Activated CD8-positive, alpha-beta memory T cell treated with anti-CD3 and anti-CD28 coated beads, Interleukin-2, amount 10 ng/mL, durations not matched to agents 7 days and 5 days (primary cell): ENCODE data around the gene KLF11. TPM values are rescaled to one million over a fixed set of nuclear protein-coding genes. Genes with fewer than 3 reads are reported as not detected.
"Not testable (repeated sequence)": the region's sequence is repeated elsewhere in the genome, so short reads cannot be mapped to it uniquely, and the experiment has no call there.

ENCODE experiments used
- ATAC-seq: fragments of 150-1000 bp; cut with Tn5 transposase; one replicate; pipeline ENCODE4 v1.10.0; 2021; ENCODE audit warnings: moderate library complexity
- CTCF ChIA-PET: fragments of 350-600 bp; sonication (Branson Sonifier 250); formaldehyde crosslinking; loops from one replicate; lab custom pipeline; 2021; ENCODE audit warnings: antibody characterized with exemption; lab: Charles Lee
- DNase-seq: peaks from one replicate; pipeline ENCODE4 v3.0.0-alpha.2; 2020
- H3K27ac Mint-ChIP-seq: one replicate; pipeline ENCODE4 v1.8.0; 2021; ENCODE audit warnings: mild to moderate bottlenecking, mixed read lengths
- H3K27me3 Mint-ChIP-seq: one replicate; pipeline ENCODE4 v1.8.0; 2021; ENCODE audit warnings: mixed read lengths
- H3K36me3 Mint-ChIP-seq: one replicate; pipeline ENCODE4 v1.8.0; 2021; ENCODE audit warnings: mild to moderate bottlenecking, mixed read lengths
- H3K4me1 Mint-ChIP-seq: one replicate; pipeline ENCODE4 v1.8.0; 2021; ENCODE audit warnings: mixed read lengths
- H3K4me3 Mint-ChIP-seq: one replicate; pipeline ENCODE4 v1.8.0; 2021; ENCODE audit warnings: mild to moderate bottlenecking, moderate library complexity, mixed read lengths
- H3K9me3 Mint-ChIP-seq: one replicate; pipeline ENCODE4 v1.8.0; 2022; ENCODE audit warnings: low read depth, mixed read lengths
- total RNA-seq, 2 experiments: library from RNA; stranded (reverse); gene quantifications; one replicate each; pipeline ENCODE4 v1.2.3, GENCODE V29; 2021

Gene KLF11
- total RNA-seq, 2 experiments from 2014 or later: 10.4 to 11.0 TPM

- DNase-seq (no peak), ATAC-seq (no peak)
- H3K4me3 Mint-ChIP-seq: no peak overlapping the region
- H3K27me3 Mint-ChIP-seq: peaks cover 28% of the 10 kb centered on the region
- H3K4me1 Mint-ChIP-seq: peaks cover 2% of the 10 kb centered on the region
- H3K9me3 Mint-ChIP-seq: no peaks in the 10 kb centered on the region
- H3K27ac Mint-ChIP-seq: no peak overlapping the region
- CTCF ChIA-PET: interaction anchor here (2.3 kb wide), 1 partner anchor 20 kb away, joined by 7 read pairs; no protein-coding TSS in a partner anchor
- no peaks in the 10 kb centered on the region for H3K36me3 Mint-ChIP-seq
Observed at GRCh38 chr2:10004836-10005235, 38.5 kb upstream of the KLF11 start.

GRCh38 chr2:10005461-10006235 is 37.7 kb upstream of the KLF11 start:
- H3K36me3 Mint-ChIP-seq: no peaks in the 10 kb centered on the region
- H3K4me3 Mint-ChIP-seq: no peak overlapping the region

GRCh38 chr2:10006236-10007161 is 36.9 kb upstream of the KLF11 start:
- DNase-seq (no peak), ATAC-seq (peak; percentile 30)
- H3K27me3 Mint-ChIP-seq: peaks cover 28% of the 10 kb centered on the region
- no peaks in the 10 kb centered on the region for H3K36me3 Mint-ChIP-seq
- H3K4me1 Mint-ChIP-seq: peaks cover 2% of the 10 kb centered on the region
- CTCF ChIA-PET: interaction anchor here (0.9 to 2.3 kb wide), 2 partner anchors 22 to 61 kb away, joined by 3 to 7 read pairs; no protein-coding TSS in a partner anchor
- H3K9me3 Mint-ChIP-seq: no peaks in the 10 kb centered on the region
- H3K27ac Mint-ChIP-seq: no peak overlapping the region
- H3K4me3 Mint-ChIP-seq: no peak overlapping the region

More at GRCh38 chr2:10005461-10006235, 37.7 kb upstream of the KLF11 start:
- DNase-seq (no peak), ATAC-seq (no peak)
- Mint-ChIP-seq H3K27ac (no peak overlapping the region), H3K4me1 (peaks cover 2% of the 10 kb centered on the region), H3K9me3 (no peaks in the 10 kb centered on the region), H3K27me3 (peaks cover 28% of the 10 kb centered on the region)
- CTCF ChIA-PET: interaction anchor here (0.9 to 2.3 kb wide), 2 partner anchors 21 to 62 kb away, joined by 3 to 7 read pairs; no protein-coding TSS in a partner anchor

- ATAC-seq (no peak), DNase-seq (no peak)
- H3K36me3 Mint-ChIP-seq: no peaks in the 10 kb centered on the region
- no peaks in the 10 kb centered on the region for H3K9me3 Mint-ChIP-seq
- H3K4me3 Mint-ChIP-seq: no peak overlapping the region
- CTCF ChIA-PET: no interaction called here
- peaks cover 28% of the 10 kb centered on the region for H3K27me3 Mint-ChIP-seq
- no peak overlapping the region for H3K27ac Mint-ChIP-seq
- H3K4me1 Mint-ChIP-seq: no peaks in the 10 kb centered on the region
Observed at GRCh38 chr2:10007435-10007834, 35.9 kb upstream of the KLF11 start.

- Mint-ChIP-seq H3K9me3 (no peaks in the 10 kb centered on the region), H3K36me3 (no peaks in the 10 kb centered on the region), H3K4me1 (no peaks in the 10 kb centered on the region), H3K27ac (no peak overlapping the region), H3K27me3 (peaks cover 28% of the 10 kb centered on the region), H3K4me3 (no peak overlapping the region)
- DNase-seq (no peak), ATAC-seq (no peak)
- CTCF ChIA-PET: no interaction called here
Observed at GRCh38 chr2:10007921-10008808, 35.2 kb upstream of the KLF11 start.

- ATAC-seq (no peak), DNase-seq (no peak)
- no peaks in the 10 kb centered on the region for H3K4me1 Mint-ChIP-seq
- H3K27ac Mint-ChIP-seq: no peak overlapping the region
- H3K36me3 Mint-ChIP-seq: no peaks in the 10 kb centered on the region
- peaks cover 28% of the 10 kb centered on the region for H3K27me3 Mint-ChIP-seq
- H3K9me3 Mint-ChIP-seq: no peaks in the 10 kb centered on the region
- CTCF ChIA-PET: no interaction called here
- no peak overlapping the region for H3K4me3 Mint-ChIP-seq
Observed at GRCh38 chr2:10008809-10009176, 34.6 kb upstream of the KLF11 start.

GRCh38 chr2:10009271-10009810 is 34.0 kb upstream of the KLF11 start:
- no peak for ATAC-seq
- Mint-ChIP-seq H3K4me3 (no peak overlapping the region), H3K9me3 (no peaks in the 10 kb centered on the region), H3K27me3 (peaks cover 28% of the 10 kb centered on the region), H3K4me1 (no peaks in the 10 kb centered on the region), H3K36me3 (no peaks in the 10 kb centered on the region), H3K27ac (no peak overlapping the region)
- no peak for DNase-seq
- CTCF ChIA-PET: no interaction called here

GRCh38 chr2:10009811-10010781 is 33.3 kb upstream of the KLF11 start:
- CTCF ChIA-PET: interaction anchor here (1.1 kb wide), 1 partner anchor 26 kb away, joined by 5 read pairs; no protein-coding TSS in a partner anchor
- no peaks in the 10 kb centered on the region for H3K36me3 Mint-ChIP-seq

GRCh38 chr2:10010861-10011605 is 32.3 kb upstream of the KLF11 start:
- DNase-seq, H3K9me3 Mint-ChIP-seq, H3K4me1 Mint-ChIP-seq, H3K36me3 Mint-ChIP-seq, H3K4me3 Mint-ChIP-seq, ATAC-seq, H3K27ac Mint-ChIP-seq: not testable (repeated sequence)
- CTCF ChIA-PET: interaction anchor here (1.1 kb wide), 1 partner anchor 27 kb away, joined by 5 read pairs; no protein-coding TSS in a partner anchor
- peaks cover 20% of the 10 kb centered on the region for H3K27me3 Mint-ChIP-seq

More at GRCh38 chr2:10009811-10010781, 33.3 kb upstream of the KLF11 start:
- Mint-ChIP-seq H3K4me1 (no peaks in the 10 kb centered on the region), H3K27ac (no peak overlapping the region), H3K9me3 (no peaks in the 10 kb centered on the region), H3K4me3 (no peak overlapping the region), H3K27me3 (peaks cover 26% of the 10 kb centered on the region)
- ATAC-seq: no peak
- DNase-seq: no peak

- H3K36me3 Mint-ChIP-seq, H3K4me3 Mint-ChIP-seq, ATAC-seq, CTCF ChIA-PET, H3K27ac Mint-ChIP-seq, H3K4me1 Mint-ChIP-seq, DNase-seq, H3K9me3 Mint-ChIP-seq: not testable (repeated sequence)
- peaks cover 16% of the 10 kb centered on the region for H3K27me3 Mint-ChIP-seq
Observed at GRCh38 chr2:10011606-10012325, 31.6 kb upstream of the KLF11 start.
